Bronchial epithelial cell (primary cell): Measurements from ENCODE around the gene GARIN3. TPM values are rescaled to one million over a fixed set of nuclear protein-coding genes. Genes with fewer than 3 reads are reported as not detected.

Experiments
- DNase-seq: peaks from one replicate; pipeline ENCODE4 v3.0.0-alpha.2; 2010; ENCODE audit warnings: low read depth
- FAIRE-seq: peaks from 2 replicates; lab custom pipeline; 2011; peaks lifted over from hg19 to GRCh38; lab: Jason Lieb, UNC
- H3K27me3 ChIP-seq: 2 replicates; pipeline ENCODE4 v1.5.1; 2011; ENCODE audit warnings: low read length; ENCODE audit not compliant: control insufficient read depth, insufficient read depth
- H3K36me3 ChIP-seq: 2 replicates; pipeline ENCODE4 v1.5.1; 2011; ENCODE audit warnings: low read length; ENCODE audit not compliant: control insufficient read depth, insufficient read depth
- H3K4me3 ChIP-seq: 2 replicates; pipeline ENCODE4 v1.5.1; 2011; ENCODE audit warnings: mild to moderate bottlenecking, low read depth, low read length, control low read depth
- total RNA-seq: library from RNA; depleted of rRNA; stranded (reverse); fragments of >200 nt; gene quantifications from 2 replicates; pipeline ENCODE4 v1.2.1, GENCODE V29; 2014
- TF ChIP-seq, protein P1 (sequence below): IDR thresholded peaks from 2 replicates; pipeline ENCODE4 v1.5.1; 2011; ENCODE audit warnings: mild to moderate bottlenecking, moderate library complexity, low read length, control low read depth, inconsistent platforms; ENCODE audit not compliant: insufficient read depth, severe bottlenecking

Gene GARIN3
- total RNA-seq, 1 donor from 2014 or later: not detected

DNA sequence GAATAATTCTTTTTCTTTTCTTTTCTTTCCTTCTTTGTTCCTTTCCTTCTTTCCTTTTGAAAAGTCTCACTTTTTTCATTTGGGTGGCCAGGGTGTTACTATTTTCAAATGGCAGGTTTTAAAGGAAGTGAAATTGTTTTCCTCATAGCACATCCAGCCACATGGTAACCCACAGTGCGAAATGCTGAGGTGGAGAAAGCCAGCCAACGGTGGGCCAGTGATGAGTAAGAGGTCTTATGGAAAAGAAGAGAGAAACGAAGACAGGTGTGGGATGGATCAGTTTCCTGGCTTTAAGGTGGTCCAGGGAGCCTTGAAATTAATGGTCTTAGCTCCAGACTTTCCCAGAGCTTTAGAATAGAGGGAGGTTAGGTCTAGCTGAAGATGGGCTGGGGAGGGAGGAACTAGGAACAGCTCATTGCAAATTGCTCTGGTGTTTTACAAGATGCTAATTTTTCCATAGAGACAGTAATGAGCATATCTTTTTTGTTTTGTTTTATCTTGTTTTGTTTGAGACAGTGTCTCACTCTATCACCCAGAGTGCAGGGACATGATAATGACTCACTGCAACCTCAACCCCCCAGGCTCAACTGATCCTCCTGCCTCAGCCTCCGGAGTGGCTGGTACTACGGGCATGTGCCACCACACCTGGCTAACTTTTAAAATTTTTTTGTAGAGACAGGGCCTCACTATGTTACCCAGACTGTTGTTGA is 32.4 kb upstream of the GARIN3 start:
- Histone ChIP-seq H3K27me3 (no peaks in the 10 kb centered on the region), H3K36me3 (no peaks in the 10 kb centered on the region), H3K4me3 (no peak overlapping the region)
- TF ChIP-seq, protein P1, sequence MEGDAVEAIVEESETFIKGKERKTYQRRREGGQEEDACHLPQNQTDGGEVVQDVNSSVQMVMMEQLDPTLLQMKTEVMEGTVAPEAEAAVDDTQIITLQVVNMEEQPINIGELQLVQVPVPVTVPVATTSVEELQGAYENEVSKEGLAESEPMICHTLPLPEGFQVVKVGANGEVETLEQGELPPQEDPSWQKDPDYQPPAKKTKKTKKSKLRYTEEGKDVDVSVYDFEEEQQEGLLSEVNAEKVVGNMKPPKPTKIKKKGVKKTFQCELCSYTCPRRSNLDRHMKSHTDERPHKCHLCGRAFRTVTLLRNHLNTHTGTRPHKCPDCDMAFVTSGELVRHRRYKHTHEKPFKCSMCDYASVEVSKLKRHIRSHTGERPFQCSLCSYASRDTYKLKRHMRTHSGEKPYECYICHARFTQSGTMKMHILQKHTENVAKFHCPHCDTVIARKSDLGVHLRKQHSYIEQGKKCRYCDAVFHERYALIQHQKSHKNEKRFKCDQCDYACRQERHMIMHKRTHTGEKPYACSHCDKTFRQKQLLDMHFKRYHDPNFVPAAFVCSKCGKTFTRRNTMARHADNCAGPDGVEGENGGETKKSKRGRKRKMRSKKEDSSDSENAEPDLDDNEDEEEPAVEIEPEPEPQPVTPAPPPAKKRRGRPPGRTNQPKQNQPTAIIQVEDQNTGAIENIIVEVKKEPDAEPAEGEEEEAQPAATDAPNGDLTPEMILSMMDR: no peak
- DNase-seq (no peak), FAIRE-seq (no peak)

DNA sequence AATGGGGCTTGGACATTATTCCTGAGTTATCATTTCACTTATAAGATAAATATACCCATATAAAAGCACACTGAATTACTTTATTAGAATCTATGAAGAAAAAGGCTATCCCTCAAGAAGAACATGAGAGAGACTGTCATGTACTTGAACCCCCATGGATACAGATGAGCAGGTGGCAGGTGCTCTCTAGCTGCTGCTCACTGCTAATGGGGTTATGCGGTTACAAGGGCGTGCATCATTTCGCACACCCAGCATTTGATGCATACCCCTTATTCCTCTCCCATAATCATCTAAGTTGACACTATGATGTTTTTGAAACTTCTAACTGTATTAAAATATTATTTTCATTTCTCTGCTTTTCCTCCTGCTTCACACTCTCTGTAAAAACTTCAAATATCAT is 31.0 kb upstream of the GARIN3 start:
- no peaks in the 10 kb centered on the region for H3K27me3 ChIP-seq
- no peak overlapping the region for H3K4me3 ChIP-seq
- TF ChIP-seq, protein P1: no peak
- DNase-seq (no peak), FAIRE-seq (no peak)
- no peaks in the 10 kb centered on the region for H3K36me3 ChIP-seq

DNA sequence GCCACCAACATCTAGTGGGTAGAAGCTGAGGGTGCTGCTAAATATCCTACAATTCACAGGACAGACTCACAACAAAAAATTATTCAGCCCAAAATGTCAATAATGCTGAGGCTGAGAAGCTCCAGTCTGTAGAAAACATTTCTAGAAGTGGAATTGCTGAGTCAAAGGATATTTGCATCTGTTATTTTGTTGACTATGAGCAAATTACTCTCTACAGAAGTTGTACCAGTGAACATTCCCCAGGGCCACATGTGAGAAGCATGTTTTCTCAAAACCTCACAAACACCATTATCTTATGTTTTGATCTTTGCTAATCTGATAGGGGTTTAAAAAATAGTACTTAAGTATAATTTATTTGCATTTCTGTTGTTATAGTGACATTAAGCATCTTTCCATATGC is 30.0 kb upstream of the GARIN3 start:
- Histone ChIP-seq H3K36me3 (no peaks in the 10 kb centered on the region), H3K4me3 (no peak overlapping the region), H3K27me3 (no peaks in the 10 kb centered on the region)
- TF ChIP-seq, protein P1: no peak
- FAIRE-seq (no peak), DNase-seq (no peak)

DNA sequence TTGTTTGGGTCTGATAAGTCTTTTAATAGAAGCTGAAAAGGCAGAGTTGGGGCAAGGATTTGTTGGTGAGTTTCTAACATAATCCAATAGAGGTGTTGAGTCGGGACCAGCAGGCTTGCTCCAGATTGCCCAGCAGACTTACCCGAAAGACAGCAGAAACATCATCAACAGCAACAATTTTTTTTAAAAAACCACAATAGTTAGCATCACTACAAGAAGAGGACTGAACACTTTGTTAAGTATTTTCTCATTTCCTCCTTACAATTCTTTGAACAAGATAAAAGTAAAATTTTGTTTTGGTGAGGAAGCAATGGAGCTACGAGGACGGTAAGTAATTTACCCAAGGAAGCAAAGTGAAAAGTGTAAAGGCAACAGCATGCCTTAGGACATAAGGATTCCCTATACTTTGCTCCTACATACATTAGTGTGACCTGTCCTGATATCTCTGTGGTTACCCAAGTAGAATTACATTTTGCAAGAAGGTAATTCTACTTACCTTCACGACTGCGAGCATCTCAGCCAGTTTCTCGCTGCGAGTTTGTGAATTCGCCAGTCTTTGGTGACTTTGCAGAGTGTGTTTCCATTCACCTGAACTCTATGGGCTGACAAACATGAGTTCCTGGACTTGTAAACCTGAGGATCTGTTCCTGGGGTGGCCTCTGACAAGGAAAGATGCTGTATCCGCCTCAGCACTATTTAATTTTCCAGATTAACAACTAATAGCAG is 27.8 kb upstream of the GARIN3 start:
- no peaks in the 10 kb centered on the region for H3K36me3 ChIP-seq
- no peak overlapping the region for H3K4me3 ChIP-seq
- DNase-seq: no peak
- TF ChIP-seq, protein P1: no peak
- no peaks in the 10 kb centered on the region for H3K27me3 ChIP-seq
- no peak for FAIRE-seq

DNA sequence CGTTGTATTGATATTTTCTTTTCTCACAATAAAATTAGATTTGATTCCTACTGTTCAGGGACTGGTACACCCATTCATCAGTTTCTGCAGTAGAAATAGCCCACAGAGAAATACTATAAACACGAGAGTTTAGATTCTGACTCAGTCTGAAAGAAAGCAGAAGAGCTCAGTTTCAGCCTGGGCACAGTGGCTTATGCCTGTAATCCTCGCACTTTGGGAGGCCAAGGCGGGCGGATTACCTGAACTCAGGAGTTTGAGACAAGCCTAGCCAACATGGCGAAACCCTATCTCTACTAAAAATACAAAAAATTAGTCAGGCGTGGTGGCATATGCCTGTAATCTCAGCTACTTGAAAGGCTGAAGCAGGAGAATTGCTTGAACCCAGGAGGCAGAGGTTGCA is 23.2 kb upstream of the GARIN3 start:
- no peak for FAIRE-seq
- no peaks in the 10 kb centered on the region for H3K36me3 ChIP-seq
- no peak for DNase-seq
- H3K27me3 ChIP-seq: no peaks in the 10 kb centered on the region
- H3K4me3 ChIP-seq: no peak overlapping the region
- TF ChIP-seq, protein P1: no peak
